Activated naive CD8-positive, alpha-beta T cell treated with anti-CD3 and anti-CD28 coated beads, Interleukin-2, amount 50 U/mL, for 24 hours (primary cell): Measurements from ENCODE around the gene SH3RF1.

Experiments used
- ATAC-seq: fragments of 150-1000 bp; cut with Tn5 transposase; one replicate; pipeline ENCODE4 v1.10.0; 2021
- DNase-seq: peaks from one replicate; pipeline ENCODE4 v3.0.0; 2021
- H3K27ac Mint-ChIP-seq: one replicate; pipeline ENCODE4 v1.8.0; 2021; ENCODE audit warnings: mild to moderate bottlenecking, mixed read lengths
- H3K27me3 Mint-ChIP-seq: one replicate; pipeline ENCODE4 v1.8.0; 2021; ENCODE audit warnings: mixed read lengths
- H3K36me3 Mint-ChIP-seq: one replicate; pipeline ENCODE4 v1.8.0; 2021; ENCODE audit warnings: low read depth, mixed read lengths
- H3K4me1 Mint-ChIP-seq: one replicate; pipeline ENCODE4 v1.8.0; 2021; ENCODE audit warnings: mixed read lengths
- H3K4me3 Mint-ChIP-seq: one replicate; pipeline ENCODE4 v1.8.0; 2021; ENCODE audit warnings: mild to moderate bottlenecking, moderate library complexity, mixed read lengths
- H3K9me3 Mint-ChIP-seq: one replicate; pipeline ENCODE4 v1.8.0; 2021; ENCODE audit warnings: mixed read lengths

SH3RF1 gene

DNA sequence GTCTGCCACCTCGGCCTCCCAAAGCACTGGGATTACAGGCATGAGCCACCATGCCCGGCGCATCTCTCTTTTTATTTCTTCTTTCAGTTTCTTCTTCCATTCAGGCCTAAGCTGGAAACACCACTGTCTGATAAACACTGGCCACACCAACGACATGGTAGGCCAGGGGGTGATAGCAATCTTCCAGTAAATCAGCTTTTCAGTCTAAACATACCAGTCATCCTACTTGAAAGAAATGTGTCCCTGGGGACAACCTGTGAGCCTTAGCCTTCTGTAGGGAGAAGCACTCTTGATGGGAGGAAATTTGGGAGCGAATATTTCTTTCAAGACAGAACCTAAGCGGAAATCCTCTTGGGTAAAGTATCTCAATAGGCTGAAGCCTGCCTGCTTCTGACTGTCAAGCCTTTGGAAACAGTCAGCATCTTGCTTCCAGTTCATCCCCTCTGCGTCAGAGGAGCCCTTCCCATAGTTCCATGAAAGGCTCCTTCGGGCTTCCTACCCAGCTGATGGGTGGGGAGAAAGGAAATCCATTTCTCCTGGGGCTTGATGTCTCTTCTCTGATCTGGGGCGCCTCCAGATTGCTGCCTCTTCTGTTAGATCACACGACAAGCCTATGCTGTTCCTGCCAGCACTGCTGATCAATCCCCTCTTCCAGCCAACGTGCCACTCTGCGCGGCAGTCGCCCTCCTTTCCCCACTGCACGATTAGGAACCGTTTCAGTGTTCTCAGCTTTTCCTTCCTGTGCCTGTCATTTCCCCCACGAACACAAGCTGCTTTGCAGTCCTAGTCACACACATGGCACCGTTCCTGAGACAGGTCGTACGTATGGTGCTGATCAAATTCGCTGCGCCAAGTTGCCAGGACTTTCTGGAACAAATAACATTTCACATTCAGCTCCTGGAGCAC lies 211.2 kb downstream of the SH3RF1 start:
- ATAC-seq (no peak), DNase-seq (no peak)
- H3K4me3 Mint-ChIP-seq: no peak overlapping the region
- no peaks in the 10 kb centered on the region for H3K4me1 Mint-ChIP-seq
- H3K27me3 Mint-ChIP-seq: no peaks in the 10 kb centered on the region
- H3K36me3 Mint-ChIP-seq: no peaks in the 10 kb centered on the region
- no peak overlapping the region for H3K27ac Mint-ChIP-seq
- no peaks in the 10 kb centered on the region for H3K9me3 Mint-ChIP-seq

DNA sequence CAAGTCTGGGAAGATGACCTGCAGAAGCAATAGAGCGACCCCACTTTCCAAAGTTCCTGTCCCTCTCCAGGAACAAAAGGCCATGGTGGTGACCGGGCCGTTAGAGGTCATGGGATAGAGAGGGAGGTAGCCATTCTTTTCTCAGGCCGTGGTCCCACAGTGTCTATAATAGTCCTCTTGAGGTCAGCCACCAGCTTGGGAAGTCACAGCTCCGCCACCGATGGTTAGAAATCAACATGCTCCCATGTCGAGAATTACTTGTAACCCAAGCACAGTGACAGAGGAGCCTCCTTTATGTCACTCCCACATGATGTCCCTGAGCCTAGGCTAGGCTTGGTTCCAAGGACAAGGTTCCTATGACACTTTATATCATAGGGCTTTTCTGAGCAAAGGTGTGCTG lies 212.4 kb downstream of the SH3RF1 start:
- H3K9me3 Mint-ChIP-seq: no peaks in the 10 kb centered on the region
- no peak overlapping the region for H3K27ac Mint-ChIP-seq
- H3K36me3 Mint-ChIP-seq: no peaks in the 10 kb centered on the region
- no peaks in the 10 kb centered on the region for H3K27me3 Mint-ChIP-seq
- no peak for ATAC-seq
- no peaks in the 10 kb centered on the region for H3K4me1 Mint-ChIP-seq
- H3K4me3 Mint-ChIP-seq: no peak overlapping the region
- no peak for DNase-seq

DNA sequence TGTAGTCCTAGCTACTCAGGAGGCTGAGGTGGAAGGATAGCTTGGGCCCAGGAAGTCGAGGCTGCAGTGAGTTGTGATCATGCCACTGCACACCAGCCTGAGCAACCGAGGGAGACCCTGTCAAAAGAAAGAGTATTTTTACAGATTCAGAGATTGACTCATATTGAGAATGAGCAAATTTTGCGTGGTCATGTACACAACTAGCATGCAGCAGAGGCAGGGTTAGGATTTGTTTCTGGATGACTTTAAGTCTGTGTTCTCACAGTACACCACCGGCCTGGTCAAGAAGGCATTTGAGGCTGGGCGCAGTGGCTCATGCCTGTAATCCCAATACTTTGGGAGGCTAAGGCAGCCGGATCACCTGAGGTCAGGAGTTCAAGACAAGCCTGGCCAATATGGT lies 215.9 kb downstream of the SH3RF1 start:
- no peaks in the 10 kb centered on the region for H3K27me3 Mint-ChIP-seq
- H3K27ac Mint-ChIP-seq: no peak overlapping the region
- ATAC-seq (no peak), DNase-seq (no peak)
- no peak overlapping the region for H3K4me3 Mint-ChIP-seq
- H3K4me1 Mint-ChIP-seq: no peaks in the 10 kb centered on the region
- no peaks in the 10 kb centered on the region for H3K36me3 Mint-ChIP-seq
- H3K9me3 Mint-ChIP-seq: no peaks in the 10 kb centered on the region

DNA sequence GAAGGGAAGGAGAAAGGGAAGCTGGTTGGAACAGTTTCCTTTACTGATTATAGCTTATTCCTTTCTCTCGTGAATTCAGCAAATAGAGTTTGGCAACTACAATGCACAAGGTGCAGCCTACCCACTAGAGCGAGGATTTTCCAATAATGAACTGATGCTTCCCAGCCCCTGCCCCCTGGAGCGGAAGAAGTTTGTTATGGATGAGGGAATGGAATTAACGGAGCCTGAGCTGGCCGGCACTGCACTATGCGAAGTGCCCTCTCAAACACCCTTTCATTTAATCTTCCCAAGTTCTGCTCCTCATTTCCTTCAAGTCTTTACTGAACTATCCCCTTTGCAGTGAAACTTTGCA lies 218.2 kb downstream of the SH3RF1 start:
- Mint-ChIP-seq H3K36me3 (no peaks in the 10 kb centered on the region), H3K4me3 (no peak overlapping the region), H3K9me3 (no peaks in the 10 kb centered on the region), H3K27me3 (no peaks in the 10 kb centered on the region), H3K4me1 (no peaks in the 10 kb centered on the region), H3K27ac (no peak overlapping the region)
- no peak for DNase-seq
- ATAC-seq: no peak

GRCh38 chr4:169051761-169052593 lies 218.8 kb downstream of the SH3RF1 start:
- H3K4me1 Mint-ChIP-seq: no peaks in the 10 kb centered on the region
- H3K36me3 Mint-ChIP-seq: no peaks in the 10 kb centered on the region
- no peak for ATAC-seq
- H3K27me3 Mint-ChIP-seq: no peaks in the 10 kb centered on the region
- H3K27ac Mint-ChIP-seq: no peak overlapping the region
- H3K9me3 Mint-ChIP-seq: no peaks in the 10 kb centered on the region
- H3K4me3 Mint-ChIP-seq: no peak overlapping the region
- no peak for DNase-seq

DNA sequence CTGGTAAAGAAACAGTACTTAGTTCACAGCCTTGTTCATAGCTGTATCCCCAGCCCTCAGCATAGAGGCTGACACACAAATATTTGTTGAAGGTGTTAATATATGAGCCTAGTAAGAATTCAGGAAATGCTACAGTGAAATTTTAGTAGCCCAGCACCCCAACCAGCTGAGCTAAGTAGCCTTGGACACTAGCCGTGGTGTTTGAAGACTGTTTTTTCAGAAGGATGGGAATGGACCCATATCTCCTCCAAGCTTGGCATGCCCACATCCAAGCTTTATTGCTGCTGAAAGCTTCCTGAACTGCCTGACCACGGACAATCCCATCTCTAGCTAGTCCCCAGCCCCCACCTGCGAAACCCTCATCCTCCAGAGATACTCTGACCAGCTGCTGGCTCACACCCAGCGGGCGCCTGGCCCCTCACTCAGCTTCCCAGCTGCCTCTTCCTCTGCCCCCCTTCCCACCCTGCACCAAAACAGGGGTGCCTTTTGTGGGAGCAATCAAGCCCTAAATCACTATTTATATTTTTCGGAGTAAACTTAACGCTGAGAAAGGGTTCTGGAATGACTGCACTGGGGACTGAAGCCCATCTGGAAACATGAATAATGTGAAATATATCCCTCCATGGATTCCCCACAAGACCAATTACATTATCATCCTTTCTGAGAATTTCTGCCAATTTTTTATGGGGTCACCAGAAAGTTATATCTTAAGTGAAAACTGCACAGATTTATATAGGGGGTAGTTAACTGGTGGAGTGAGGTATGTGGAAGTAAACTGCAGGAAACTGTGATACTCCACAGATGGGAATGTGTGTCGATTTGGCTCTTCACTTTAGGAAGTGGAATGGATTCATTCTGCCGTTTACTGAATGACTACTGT lies 219.6 kb downstream of the SH3RF1 start:
- H3K4me3 Mint-ChIP-seq: no peak overlapping the region
- no peaks in the 10 kb centered on the region for H3K9me3 Mint-ChIP-seq
- ATAC-seq: no peak
- DNase-seq: no peak
- H3K36me3 Mint-ChIP-seq: no peaks in the 10 kb centered on the region
- H3K4me1 Mint-ChIP-seq: no peaks in the 10 kb centered on the region
- H3K27me3 Mint-ChIP-seq: no peaks in the 10 kb centered on the region
- H3K27ac Mint-ChIP-seq: no peak overlapping the region

- no peak for DNase-seq
- Mint-ChIP-seq H3K4me1 (no peaks in the 10 kb centered on the region), H3K4me3 (no peak overlapping the region), H3K9me3 (no peaks in the 10 kb centered on the region), H3K27me3 (no peaks in the 10 kb centered on the region), H3K36me3 (no peaks in the 10 kb centered on the region), H3K27ac (no peak overlapping the region)
- no peak for ATAC-seq
These were observed 220.5 kb downstream of the SH3RF1 start for GRCh38 chr4:169050284-169050683.

DNA sequence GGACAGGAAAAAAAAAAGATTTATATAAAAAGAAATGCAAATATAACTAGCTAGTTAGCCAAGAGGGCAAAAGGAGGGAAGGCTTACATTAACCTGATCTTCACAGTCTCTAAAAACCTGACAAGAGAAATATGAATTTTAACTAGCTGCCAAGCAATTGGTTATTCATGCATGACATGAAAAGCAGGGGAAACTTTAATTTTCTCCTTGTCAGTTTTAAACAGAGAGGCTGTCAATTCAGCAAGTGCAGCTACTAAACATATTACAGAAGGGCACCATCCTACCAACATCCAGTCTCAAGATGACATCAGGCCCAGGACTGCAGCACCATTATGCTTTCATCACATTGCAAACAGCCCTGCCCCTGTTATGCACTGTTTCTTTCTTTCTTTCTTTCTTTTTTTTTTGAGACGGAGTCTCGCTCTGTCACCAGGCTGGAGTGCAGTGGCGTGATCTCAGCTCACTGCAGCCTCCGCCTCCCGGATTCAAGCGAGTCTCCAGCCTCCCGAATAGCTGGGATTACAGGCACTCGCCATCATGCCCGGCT lies 221.8 kb downstream of the SH3RF1 start:
- Mint-ChIP-seq H3K27ac (no peak overlapping the region), H3K9me3 (no peaks in the 10 kb centered on the region), H3K27me3 (no peaks in the 10 kb centered on the region), H3K4me3 (no peak overlapping the region), H3K4me1 (no peaks in the 10 kb centered on the region), H3K36me3 (no peaks in the 10 kb centered on the region)
- DNase-seq (no peak), ATAC-seq (no peak)

GRCh38 chr4:169047956-169048355 lies 222.8 kb downstream of the SH3RF1 start:
- H3K36me3 Mint-ChIP-seq: no peaks in the 10 kb centered on the region
- no peak overlapping the region for H3K4me3 Mint-ChIP-seq
- no peaks in the 10 kb centered on the region for H3K9me3 Mint-ChIP-seq
- no peak for DNase-seq
- H3K27me3 Mint-ChIP-seq: no peaks in the 10 kb centered on the region
- no peak overlapping the region for H3K27ac Mint-ChIP-seq
- no peaks in the 10 kb centered on the region for H3K4me1 Mint-ChIP-seq
- no peak for ATAC-seq

DNA sequence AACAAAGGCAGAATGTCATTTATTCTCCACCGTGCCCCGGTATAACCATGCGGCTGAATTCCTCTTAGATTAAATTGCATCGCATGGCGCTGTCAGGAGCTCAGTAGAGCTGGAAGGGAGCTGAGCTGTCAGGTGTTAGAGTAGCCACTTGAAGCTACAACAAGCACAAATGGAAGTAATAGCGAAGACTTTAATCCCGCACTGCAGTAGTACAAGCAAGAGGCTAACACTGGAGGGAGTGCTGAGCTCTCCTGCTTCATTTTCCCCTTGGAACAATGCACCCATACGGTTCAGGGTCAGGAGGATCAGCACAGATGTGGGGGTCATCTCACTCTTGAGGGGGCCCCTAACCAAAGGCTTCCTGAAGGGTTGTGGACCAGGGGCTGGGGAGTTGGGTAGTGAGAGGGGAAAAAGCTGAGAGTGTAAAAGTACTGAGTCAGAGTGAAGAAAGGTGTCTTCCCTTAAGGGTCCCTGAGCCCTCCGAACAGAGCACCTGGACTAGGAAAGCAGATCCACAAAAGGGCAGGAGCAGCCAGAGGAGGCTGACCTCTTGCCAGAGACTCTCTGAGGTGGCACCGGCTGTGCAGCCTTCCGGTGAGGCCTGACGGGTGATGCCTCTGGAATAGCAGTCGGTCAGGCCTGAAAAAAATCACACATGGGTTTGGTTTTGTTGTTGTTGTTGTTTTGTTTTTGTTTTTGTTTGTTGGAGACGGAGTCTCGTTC lies 224.7 kb downstream of the SH3RF1 start:
- DNase-seq: no peak
- no peaks in the 10 kb centered on the region for H3K9me3 Mint-ChIP-seq
- no peak overlapping the region for H3K27ac Mint-ChIP-seq
- peak; percentile 33 for ATAC-seq
- H3K4me1 Mint-ChIP-seq: no peaks in the 10 kb centered on the region
- H3K4me3 Mint-ChIP-seq: no peak overlapping the region
- no peaks in the 10 kb centered on the region for H3K36me3 Mint-ChIP-seq
- H3K27me3 Mint-ChIP-seq: no peaks in the 10 kb centered on the region

- Mint-ChIP-seq H3K27me3 (no peaks in the 10 kb centered on the region), H3K9me3 (no peaks in the 10 kb centered on the region), H3K36me3 (no peaks in the 10 kb centered on the region), H3K4me3 (no peak overlapping the region), H3K27ac (no peak overlapping the region), H3K4me1 (no peaks in the 10 kb centered on the region)
- ATAC-seq (no peak), DNase-seq (no peak)
These were observed 225.9 kb downstream of the SH3RF1 start for GRCh38 chr4:169044714-169045447.
